Left lobe of liver (tissue), 2 donors: Measurements from ENCODE around the gene ZXDC. TPM values are rescaled to one million over a fixed set of nuclear protein-coding genes. Genes with fewer than 3 reads are reported as not detected.

Experiments
- ATAC-seq: fragments of 200-7000 bp; cut with Tn5 transposase; one replicate; pipeline ENCODE4 v1.9.1; 2020; ENCODE audit warnings: mild to moderate bottlenecking, moderate library complexity
- DNase-seq: peaks from one replicate; pipeline ENCODE4 v3.0.0-alpha.2; 2020; ENCODE audit warnings: low spot score
- total RNA-seq: library from RNA; stranded (reverse); gene quantifications from one replicate; pipeline ENCODE4 v1.2.1, GENCODE V29; 2021
- donor health status: DM: no; HTN: no; CAD: no; lungs with moderate emphysema.
- donor health status: DM: no; HTN: yes; CAD: no.

The ZXDC gene
- total RNA-seq, 1 donor from 2014 or later: 21.5 TPM

- ATAC-seq (peak; percentile 86), DNase-seq (peak; percentile 90)
Measured at GRCh38 chr3:126459111-126459762, 16.5 kb downstream of the ZXDC start.

- DNase-seq: peak; percentile 41
- ATAC-seq: no peak
Measured at GRCh38 chr3:126456766-126457388, 18.8 kb downstream of the ZXDC start.

GRCh38 chr3:126456211-126456610 is 19.5 kb downstream of the ZXDC start:
- DNase-seq (peak; percentile 45), ATAC-seq (no peak)

- ATAC-seq (no peak), DNase-seq (no peak)
Measured at GRCh38 chr3:126454437-126455198, 21.1 kb downstream of the ZXDC start.

- no peak for DNase-seq
- ATAC-seq: no peak
Measured at GRCh38 chr3:126454025-126454424, 21.7 kb downstream of the ZXDC start.

- DNase-seq (no peak), ATAC-seq (no peak)
Measured at GRCh38 chr3:126452213-126452612, 23.5 kb downstream of the ZXDC start.

GRCh38 chr3:126451511-126451910 is 24.2 kb downstream of the ZXDC start:
- DNase-seq (peak; percentile 31), ATAC-seq (no peak)

- no peak for ATAC-seq
- peak; percentile 43 for DNase-seq
Measured at GRCh38 chr3:126450744-126451143, 24.9 kb downstream of the ZXDC start.

- no peak for ATAC-seq
- DNase-seq: peak; percentile 37
Measured at GRCh38 chr3:126450219-126450618, 25.5 kb downstream of the ZXDC start.

GRCh38 chr3:126449621-126450051 is 26.1 kb downstream of the ZXDC start:
- DNase-seq (peak; percentile 84), ATAC-seq (peak; percentile 72)

GRCh38 chr3:126448893-126449180 is 26.9 kb downstream of the ZXDC start:
- peak; percentile 41 for DNase-seq

GRCh38 chr3:126448136-126448892 is 27.4 kb downstream of the ZXDC start:
- ATAC-seq: no peak

More at GRCh38 chr3:126448893-126449180, 26.9 kb downstream of the ZXDC start:
- ATAC-seq: no peak

GRCh38 chr3:126447456-126448106 is 28.1 kb downstream of the ZXDC start:
- DNase-seq (peak; percentile 61), ATAC-seq (peak; percentile 41)

More at GRCh38 chr3:126448136-126448892, 27.4 kb downstream of the ZXDC start:
- DNase-seq: peak; percentile 35

- DNase-seq: no peak
Measured at GRCh38 chr3:126446791-126447190, 28.9 kb downstream of the ZXDC start.

GRCh38 chr3:126446301-126446700 is 29.4 kb downstream of the ZXDC start:
- ATAC-seq (peak; percentile 42), DNase-seq (peak; percentile 46)

More at GRCh38 chr3:126446791-126447190, 28.9 kb downstream of the ZXDC start:
- ATAC-seq: no peak

GRCh38 chr3:126445506-126445905 is 30.2 kb downstream of the ZXDC start:
- no peak for ATAC-seq
- no peak for DNase-seq

GRCh38 chr3:126442856-126443242 is 32.8 kb downstream of the ZXDC start:
- ATAC-seq (no peak), DNase-seq (no peak)

- no peak for DNase-seq
- ATAC-seq: no peak
Measured at GRCh38 chr3:126442094-126442855, 33.4 kb downstream of the ZXDC start.

GRCh38 chr3:126441256-126441880 is 34.3 kb downstream of the ZXDC start:
- ATAC-seq (no peak), DNase-seq (no peak)

- DNase-seq: peak; percentile 37
- ATAC-seq: no peak
Measured at GRCh38 chr3:126440709-126440995, 35.0 kb downstream of the ZXDC start.
